GM20000 (cell line): ENCODE results near the gene KRTAP10-1.

Experiments used
- DNase-seq: peaks from one replicate; pipeline ENCODE4 v3.0.0; 2012; ENCODE audit warnings: low spot score
- TF ChIP-seq, protein P1 (sequence below): IDR thresholded peaks from 2 replicates; pipeline ENCODE4 v1.5.1; 2012; ENCODE audit warnings: mild to moderate bottlenecking, control low read depth; ENCODE audit errors: extremely low read depth, missing control alignments

The KRTAP10-1 gene

DNA sequence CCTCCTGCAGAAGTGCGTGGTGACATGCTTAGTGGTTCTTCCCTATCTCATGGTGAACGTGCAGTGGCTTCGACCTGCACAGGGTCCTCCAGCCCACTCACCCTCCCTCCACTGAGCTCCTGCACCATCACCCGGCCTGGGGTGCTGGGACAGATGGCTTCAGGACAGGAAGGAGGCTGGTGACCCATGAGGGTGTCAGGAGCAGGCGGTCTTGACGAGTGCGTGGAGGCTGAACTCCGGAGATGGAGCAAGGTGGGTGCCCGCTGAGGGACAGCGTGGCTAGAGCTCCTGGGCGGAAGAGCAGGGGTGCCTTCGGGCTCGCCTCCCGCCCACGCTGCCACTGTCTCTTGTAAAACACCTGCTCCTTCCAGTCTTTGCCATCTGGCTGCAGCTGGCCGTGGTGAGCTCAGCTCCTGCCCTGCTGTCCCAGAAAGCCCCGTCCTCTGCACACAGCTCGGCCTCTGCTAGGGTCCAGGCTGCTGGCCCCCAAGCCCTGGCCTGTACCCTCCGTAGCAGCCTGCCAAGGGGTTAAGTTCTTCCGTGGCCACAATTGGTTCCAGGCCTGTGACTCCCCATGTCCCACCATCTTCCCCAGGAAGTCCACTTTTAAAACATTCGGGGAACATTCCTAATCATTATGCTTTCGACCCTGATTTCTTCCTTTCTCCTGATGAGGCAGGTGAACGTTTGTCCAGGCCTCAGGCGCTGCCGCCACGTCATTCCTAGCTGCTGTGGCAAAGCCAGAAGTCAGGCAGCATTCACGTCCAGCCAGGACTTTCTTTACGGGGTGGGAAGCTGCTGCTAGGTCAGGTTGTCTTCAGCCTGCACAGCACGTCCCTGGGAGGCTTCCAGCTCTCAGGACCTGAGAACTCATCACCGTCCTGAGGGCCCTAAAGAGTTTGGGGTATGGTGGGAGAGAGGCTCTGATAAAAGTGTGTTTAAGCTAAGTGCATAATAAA is 8.1 kb downstream of the KRTAP10-1 start:
- TF ChIP-seq, protein P1, sequence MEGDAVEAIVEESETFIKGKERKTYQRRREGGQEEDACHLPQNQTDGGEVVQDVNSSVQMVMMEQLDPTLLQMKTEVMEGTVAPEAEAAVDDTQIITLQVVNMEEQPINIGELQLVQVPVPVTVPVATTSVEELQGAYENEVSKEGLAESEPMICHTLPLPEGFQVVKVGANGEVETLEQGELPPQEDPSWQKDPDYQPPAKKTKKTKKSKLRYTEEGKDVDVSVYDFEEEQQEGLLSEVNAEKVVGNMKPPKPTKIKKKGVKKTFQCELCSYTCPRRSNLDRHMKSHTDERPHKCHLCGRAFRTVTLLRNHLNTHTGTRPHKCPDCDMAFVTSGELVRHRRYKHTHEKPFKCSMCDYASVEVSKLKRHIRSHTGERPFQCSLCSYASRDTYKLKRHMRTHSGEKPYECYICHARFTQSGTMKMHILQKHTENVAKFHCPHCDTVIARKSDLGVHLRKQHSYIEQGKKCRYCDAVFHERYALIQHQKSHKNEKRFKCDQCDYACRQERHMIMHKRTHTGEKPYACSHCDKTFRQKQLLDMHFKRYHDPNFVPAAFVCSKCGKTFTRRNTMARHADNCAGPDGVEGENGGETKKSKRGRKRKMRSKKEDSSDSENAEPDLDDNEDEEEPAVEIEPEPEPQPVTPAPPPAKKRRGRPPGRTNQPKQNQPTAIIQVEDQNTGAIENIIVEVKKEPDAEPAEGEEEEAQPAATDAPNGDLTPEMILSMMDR: no peak
- DNase-seq: no peak

DNA sequence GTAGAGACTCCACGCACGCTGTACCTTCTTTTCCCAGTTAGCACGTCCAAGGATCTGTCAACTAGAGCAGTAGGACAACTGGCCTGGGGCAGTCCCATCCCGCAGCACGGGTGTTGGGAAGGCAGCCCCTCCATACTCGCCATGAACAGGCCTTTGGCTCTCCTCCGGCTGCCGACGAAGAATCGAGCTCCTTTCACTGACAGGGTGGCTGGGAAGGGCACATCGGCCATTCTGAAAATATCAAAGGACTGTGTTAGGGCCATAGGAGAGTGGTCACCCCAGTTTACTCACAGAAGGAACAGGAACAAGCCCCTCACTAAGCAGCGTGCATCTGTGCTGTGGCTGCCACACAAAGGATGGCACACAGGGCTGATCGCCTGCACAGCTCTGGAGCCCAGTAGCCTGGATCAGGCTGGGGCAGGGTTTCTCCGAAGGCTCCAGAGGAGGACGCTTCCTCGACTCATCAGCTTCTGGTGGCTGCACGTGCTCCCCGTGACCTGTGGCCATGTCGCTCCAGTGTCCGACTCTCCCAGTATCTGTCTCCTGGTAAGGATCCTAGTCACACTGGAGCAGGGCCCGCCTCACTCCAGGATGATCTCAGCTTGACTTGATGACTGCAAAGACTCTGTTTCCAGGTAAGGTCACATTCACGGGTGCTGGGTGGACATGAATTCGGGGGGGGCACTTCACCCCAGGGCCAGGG is 8.9 kb downstream of the KRTAP10-1 start:
- TF ChIP-seq, protein P1: no peak
- no peak for DNase-seq

DNA sequence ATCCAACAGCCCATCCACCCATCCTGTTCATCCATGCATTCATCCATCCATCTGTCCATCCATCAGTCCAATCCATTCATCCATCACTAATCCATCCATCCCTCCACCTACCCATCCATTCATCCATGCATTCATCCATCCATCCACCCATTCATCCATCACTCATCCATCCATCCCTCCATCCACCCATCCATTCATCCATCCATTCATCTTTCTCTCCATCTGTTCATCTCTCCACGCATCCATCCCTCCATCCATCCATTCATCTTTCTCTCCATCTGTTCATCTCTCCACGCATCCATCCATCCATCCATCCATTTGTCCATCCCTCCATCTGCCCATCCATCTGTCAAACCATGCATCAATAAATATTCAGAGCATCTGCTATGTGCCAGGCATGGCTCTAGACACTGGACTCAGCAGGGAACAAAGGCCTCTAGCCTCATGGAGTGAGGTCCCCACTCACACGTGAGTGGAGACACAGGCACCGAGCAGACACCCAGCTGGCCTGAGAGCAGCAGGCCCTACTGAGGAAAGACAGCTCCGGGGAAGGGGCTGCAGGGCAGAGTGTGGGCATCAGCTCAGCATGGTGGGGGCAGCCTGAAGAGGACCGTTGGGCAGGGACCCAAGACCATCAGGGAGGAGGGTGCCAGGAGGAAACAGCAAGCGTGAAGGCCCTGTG is 9.6 kb downstream of the KRTAP10-1 start:
- TF ChIP-seq, protein P1: no peak

DNA sequence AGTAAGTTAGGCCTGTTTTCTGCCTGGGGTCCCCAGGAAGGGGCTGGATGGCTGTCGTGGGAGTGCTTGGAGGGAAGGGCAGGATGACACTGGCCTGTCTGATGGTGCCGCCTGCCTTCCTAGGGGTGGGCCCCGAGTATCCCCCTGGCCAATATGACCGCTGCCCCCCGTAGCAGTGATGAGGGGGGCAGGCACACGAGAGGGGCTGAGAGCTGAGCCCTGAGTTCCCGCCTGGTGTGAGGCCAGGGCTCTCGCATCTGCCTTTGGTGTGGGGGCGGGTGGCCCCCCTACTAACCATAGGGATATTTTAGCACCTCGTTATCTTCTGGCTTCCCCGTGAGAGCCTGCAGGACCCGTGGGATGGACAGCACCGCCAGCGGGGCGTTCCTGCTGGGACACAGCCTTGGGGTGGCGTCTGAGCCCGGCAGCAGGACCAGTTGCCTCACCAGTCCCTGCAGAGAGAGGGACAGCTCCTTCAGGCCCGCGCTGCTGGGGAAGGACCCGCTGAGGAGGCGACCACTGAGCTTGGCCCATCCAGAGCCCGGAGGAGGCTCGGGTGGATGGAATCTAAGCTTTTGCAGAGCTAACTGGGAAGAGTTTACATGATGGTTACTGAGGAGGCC is 10.4 kb downstream of the KRTAP10-1 start:
- DNase-seq: no peak
- TF ChIP-seq, protein P1: no peak

More for the DNA sequence above, 9.6 kb downstream of the KRTAP10-1 start:
- DNase-seq: no peak

DNA sequence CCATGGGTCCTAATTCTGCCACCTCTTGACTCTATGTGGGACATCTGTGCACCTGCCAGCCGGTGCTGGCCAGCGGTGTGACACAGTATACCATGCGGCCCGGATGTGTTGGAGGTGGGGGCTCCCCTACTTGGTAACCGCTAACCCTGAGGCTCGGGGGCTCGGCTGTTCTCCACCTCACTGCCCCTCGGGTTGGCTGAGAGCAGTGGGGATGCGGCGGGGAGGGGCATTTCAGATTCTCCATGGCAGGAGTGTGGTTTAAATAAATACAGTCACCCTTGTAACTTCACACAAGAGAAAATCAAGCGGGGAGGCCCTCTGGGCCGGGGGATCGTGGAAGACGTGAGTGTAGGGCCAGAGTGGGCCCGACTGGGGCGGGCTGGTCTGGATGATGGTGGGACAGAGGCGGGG is 11.0 kb downstream of the KRTAP10-1 start:
- TF ChIP-seq, protein P1: no peak
- DNase-seq: no peak

DNA sequence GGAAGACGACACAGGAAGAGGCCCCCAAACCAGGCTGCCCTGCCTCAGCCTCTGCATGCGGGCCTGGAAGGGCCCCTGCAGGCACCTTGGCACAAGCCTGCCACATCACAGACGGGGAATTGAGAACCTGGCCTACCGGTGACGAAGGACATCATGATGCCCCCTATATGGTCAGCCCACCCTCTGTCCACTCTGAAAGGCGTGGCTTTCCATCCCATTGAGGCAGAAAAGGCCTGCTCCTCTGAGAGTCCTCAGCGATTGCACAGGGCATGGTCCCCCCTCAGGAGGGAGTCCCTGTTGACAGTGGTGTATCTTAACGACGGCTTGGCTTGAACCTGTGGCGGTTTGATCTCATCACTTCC is 11.4 kb downstream of the KRTAP10-1 start:
- no peak for DNase-seq
- TF ChIP-seq, protein P1: no peak
